Loucy (cell line): Measurements from ENCODE around the gene KCNJ12.

Source experiments
- H2AFZ ChIP-seq: fragments of 200-600 bp; sonication (generic); 2 replicates; pipeline ENCODE4 v1.6.0; 2016; ENCODE audit warnings: antibody characterized with exemption, mild to moderate bottlenecking, low read length, moderate library complexity
- H3F3A ChIP-seq: fragments of 200-600 bp; 2 replicates; pipeline ENCODE4 v1.6.0; 2016; ENCODE audit warnings: antibody characterized with exemption, low read depth, mild to moderate bottlenecking
- H3K27me3 ChIP-seq: fragments of 200-600 bp; sonication (generic); 2 replicates; pipeline ENCODE4 v1.6.1; 2014; ENCODE audit warnings: low read length, mild to moderate bottlenecking; ENCODE audit not compliant: insufficient read depth, poor library complexity, severe bottlenecking
- H3K36me3 ChIP-seq: fragments of 200-600 bp; sonication (generic); 2 replicates; pipeline ENCODE4 v1.6.1; 2016; ENCODE audit warnings: low read length; ENCODE audit not compliant: insufficient read depth
- H3K4me1 ChIP-seq: fragments of 200-600 bp; sonication (generic); 2 replicates; pipeline ENCODE4 v1.5.1; 2014; ENCODE audit warnings: low read length, mild to moderate bottlenecking; ENCODE audit not compliant: insufficient read depth, poor library complexity, severe bottlenecking
- H3K4me2 ChIP-seq: fragments of 200-600 bp; sonication (generic); 2 replicates; pipeline ENCODE4 v1.6.0; 2014; ENCODE audit warnings: antibody characterized with exemption, low read length, low read depth, mild to moderate bottlenecking; ENCODE audit not compliant: poor library complexity, severe bottlenecking
- H3K4me3 ChIP-seq: fragments of 200-600 bp; sonication (generic); 2 replicates; pipeline ENCODE4 v1.5.1; 2014; ENCODE audit warnings: low read length, mild to moderate bottlenecking, mixed read lengths; ENCODE audit not compliant: poor library complexity, severe bottlenecking
- H3K79me2 ChIP-seq: fragments of 200-600 bp; sonication (generic); 2 replicates; pipeline ENCODE4 v1.6.1; 2014; ENCODE audit warnings: low read length; ENCODE audit not compliant: insufficient read depth
- H3K9ac ChIP-seq: fragments of 200-600 bp; sonication (generic); 2 replicates; pipeline ENCODE4 v1.6.0; 2014; ENCODE audit warnings: mild to moderate bottlenecking, low read depth, low read length, moderate library complexity; ENCODE audit not compliant: poor library complexity, severe bottlenecking
- H3K9me2 ChIP-seq: fragments of 200-600 bp; sonication (generic); replicated peaks from 2 replicates; pipeline ENCODE4 v1.6.1; 2016; ENCODE audit warnings: low read depth, low read length, mixed read lengths
- H3K9me3 ChIP-seq: fragments of 200-600 bp; sonication (generic); 2 replicates; pipeline ENCODE4 v1.6.1; 2014; ENCODE audit warnings: mild to moderate bottlenecking, antibody characterized with exemption, low read length, low read depth; ENCODE audit not compliant: insufficient read depth
- H4K20me1 ChIP-seq: fragments of 200-600 bp; sonication (generic); 2 replicates; pipeline ENCODE4 v1.6.0; 2014; ENCODE audit warnings: antibody characterized with exemption, low read length, mild to moderate bottlenecking; ENCODE audit not compliant: insufficient read depth, poor library complexity, severe bottlenecking
- CTCF ChIP-seq: fragments of 200-600 bp; sonication (generic); conservative IDR thresholded peaks from 2 replicates; pipeline ENCODE4 v1.5.1; 2014; ENCODE audit warnings: mild to moderate bottlenecking, antibody characterized with exemption, low read length
- EZH2phosphoT487 ChIP-seq: fragments of 200-600 bp; IDR thresholded peaks from 2 replicates; pipeline ENCODE4 v1.6.1; 2018; ENCODE audit warnings: antibody characterized with exemption, mild to moderate bottlenecking, moderate library complexity, borderline replicate concordance

Gene KCNJ12

GRCh38 chr17:21359483-21359840 is 16.7 kb upstream of the KCNJ12 start:
- Histone ChIP-seq H3K36me3 (no peaks in the 10 kb centered on the region), H4K20me1 (no peaks in the 10 kb centered on the region), H3K4me3 (no peak overlapping the region), H3K9me2 (no peaks in the 10 kb centered on the region), H3F3A (no peaks in the 10 kb centered on the region), H3K4me1 (no peaks in the 10 kb centered on the region), H3K79me2 (no peaks in the 10 kb centered on the region), H3K9me3 (no peaks in the 10 kb centered on the region), H2AFZ (no peak overlapping the region), H3K4me2 (no peak overlapping the region), H3K27me3 (no peaks in the 10 kb centered on the region), H3K9ac (no peak overlapping the region)
- TF ChIP-seq EZH2phosphoT487 (no peak), CTCF (no peak)

- H3F3A ChIP-seq, result no peaks in the 10 kb centered on the region
- no peaks in the 10 kb centered on the region for H3K79me2 ChIP-seq
- no peak overlapping the region for H3K4me2 ChIP-seq
- no peaks in the 10 kb centered on the region for H3K4me1 ChIP-seq
- H3K36me3 ChIP-seq, result no peaks in the 10 kb centered on the region
- TF ChIP-seq CTCF (no peak), EZH2phosphoT487 (no peak)
- no peaks in the 10 kb centered on the region for H3K27me3 ChIP-seq
- no peak overlapping the region for H3K4me3 ChIP-seq
- no peaks in the 10 kb centered on the region for H3K9me3 ChIP-seq
- no peak overlapping the region for H2AFZ ChIP-seq
- no peak overlapping the region for H3K9ac ChIP-seq
- H3K9me2 ChIP-seq, result no peaks in the 10 kb centered on the region
- no peaks in the 10 kb centered on the region for H4K20me1 ChIP-seq
Observed at GRCh38 chr17:21360048-21360447, 16.1 kb upstream of the KCNJ12 start.

- no peak overlapping the region for H3K4me3 ChIP-seq
- no peak overlapping the region for H3K9ac ChIP-seq
- H3K4me2 ChIP-seq, result no peak overlapping the region
- no peaks in the 10 kb centered on the region for H3K9me2 ChIP-seq
- H3K79me2 ChIP-seq, result no peaks in the 10 kb centered on the region
- TF ChIP-seq EZH2phosphoT487, result no peak
- H2AFZ ChIP-seq, result no peak overlapping the region
- H3K4me1 ChIP-seq, result no peaks in the 10 kb centered on the region
- no peaks in the 10 kb centered on the region for H4K20me1 ChIP-seq
- H3K27me3 ChIP-seq, result no peaks in the 10 kb centered on the region
- H3K9me3 ChIP-seq, result no peaks in the 10 kb centered on the region
- no peaks in the 10 kb centered on the region for H3K36me3 ChIP-seq
- no peaks in the 10 kb centered on the region for H3F3A ChIP-seq
Observed at GRCh38 chr17:21361020-21361809, 14.9 kb upstream of the KCNJ12 start.
